NCI-H226 (cell line): Measurements from ENCODE around the gene DNMT3A.
A peak's percentile ranks its signal among the peaks of the same experiment; 100 is the strongest.

ENCODE experiments used
- DNase-seq: peaks from one replicate; pipeline ENCODE4 v3.0.0-alpha.2; 2015

DNMT3A gene

GRCh38 chr2:25252291-25253152, 89.2 kb downstream of the DNMT3A start:
- peak; percentile 31 for DNase-seq

- DNase-seq = no peak
Measured at GRCh38 chr2:25251422-25252273, 90.1 kb downstream of the DNMT3A start.

GRCh38 chr2:25251071-25251421, 90.7 kb downstream of the DNMT3A start:
- no peak for DNase-seq

- DNase-seq = no peak
Measured at GRCh38 chr2:25250331-25251070, 91.2 kb downstream of the DNMT3A start.

GRCh38 chr2:25249785-25250184, 91.9 kb downstream of the DNMT3A start:
- no peak for DNase-seq

GRCh38 chr2:25247792-25248512, 93.8 kb downstream of the DNMT3A start:
- DNase-seq = no peak

- no peak for DNase-seq
Measured at GRCh38 chr2:25246558-25247290, 95.0 kb downstream of the DNMT3A start.

- DNase-seq = no peak
Measured at GRCh38 chr2:25246001-25246400, 95.7 kb downstream of the DNMT3A start.

GRCh38 chr2:25245141-25245540, 96.6 kb downstream of the DNMT3A start:
- DNase-seq = no peak

GRCh38 chr2:25243995-25244394, 97.7 kb downstream of the DNMT3A start:
- no peak for DNase-seq

- DNase-seq = no peak
Measured at GRCh38 chr2:25241452-25241851, 100.3 kb downstream of the DNMT3A start.

- no peak for DNase-seq
Measured at GRCh38 chr2:25240636-25241035, 101.1 kb downstream of the DNMT3A start.

GRCh38 chr2:25238920-25239319, 102.8 kb downstream of the DNMT3A start:
- no peak for DNase-seq

GRCh38 chr2:25237764-25238163, 104.0 kb downstream of the DNMT3A start:
- DNase-seq = no peak

GRCh38 chr2:25236736-25237135, 105.0 kb downstream of the DNMT3A start:
- no peak for DNase-seq

GRCh38 chr2:25234738-25235137, 107.0 kb downstream of the DNMT3A start:
- no peak for DNase-seq

GRCh38 chr2:25233916-25234605, 107.7 kb downstream of the DNMT3A start:
- DNase-seq = no peak

- no peak for DNase-seq
Measured at GRCh38 chr2:25232248-25232825, 109.4 kb downstream of the DNMT3A start.

GRCh38 chr2:25230948-25231311, 110.8 kb downstream of the DNMT3A start:
- DNase-seq = no peak

GRCh38 chr2:25230198-25230947, 111.4 kb downstream of the DNMT3A start:
- no peak for DNase-seq
